ENCODE results near the gene INPP5A. TPM values are rescaled to one million over a fixed set of nuclear protein-coding genes. Genes with fewer than 3 reads are reported as not detected.

INPP5A gene
- total and polyA plus RNA-seq, 2 of the 13 experiments (the other 11 are each of a cell fraction or from before 2014, with no cell fraction given): 17.5 to 37.9 TPM

- in situ Hi-C loops (cut with HindIII; ENCODE audit: extremely low pct_ligation_motif_present, low pct_unique_long_range_greater_than_20kb) (no loop called here), intact Hi-C loops (cut with micrococcal nuclease; ENCODE audit: unreplicated experiment) (no loop called here)
- TF ChIP-seq SAFB2 (CRISPR knock-in tag; IDR thresholded peaks at IDR 0.05; ENCODE audit: borderline replicate concordance, low read depth): no peak
- no peak for TF ChIP-seq KDM5B (CRISPR knock-in tag; IDR thresholded peaks at IDR 0.05; ENCODE audit: borderline replicate concordance)
- no peak for TF ChIP-seq SKI (IDR thresholded peaks at IDR 0.05; ENCODE audit: partially characterized antibody)
- no peak for TF ChIP-seq ZNF496 (CRISPR knock-in tag; IDR thresholded peaks at IDR 0.05; ENCODE audit: insufficient replicate concordance)
- no peak for TF ChIP-seq ZNF777 (CRISPR knock-in tag; IDR thresholded peaks at IDR 0.05)
- no peak for TF ChIP-seq MTF1 (CRISPR knock-in tag; IDR thresholded peaks at IDR 0.05)
- no peak for TF ChIP-seq ZNF800 (CRISPR knock-in tag; IDR thresholded peaks at IDR 0.05)
- TF ChIP-seq ZNF512 (CRISPR knock-in tag; IDR thresholded peaks at IDR 0.05): no peak
- TF ChIP-seq TAF15 (IDR thresholded peaks at IDR 0.05; ENCODE audit: low read depth, low read length, poor library complexity, severe bottlenecking): no peak
- no peak for TF ChIP-seq PCBP1 (IDR thresholded peaks at IDR 0.05; ENCODE audit: borderline replicate concordance, low read depth, low read length)
- no peak for TF ChIP-seq GLMP (CRISPR knock-in tag; IDR thresholded peaks at IDR 0.05; ENCODE audit: borderline replicate concordance)
- no peak for TF ChIP-seq ZNF205 (CRISPR knock-in tag; IDR thresholded peaks at IDR 0.05)
- TF ChIP-seq ELF1 (CRISPR knock-in tag; IDR thresholded peaks at IDR 0.05): no peak
- H3K79me2 ChIP-seq (ENCODE audit: insufficient read depth, low read length): no peaks in the 10 kb centered on the region
- POLR2A ChIA-PET: no interaction called here
- BruUV-seq (replicated peaks): no TSS peak
- H3K9me3 ChIP-seq (ENCODE audit: low read length): peaks cover 17% of the 10 kb centered on the region
- ATAC-seq: no peak
- H3K36me3 ChIP-seq (replicated peaks in 1 of 2; ENCODE audit: control insufficient read depth in 1 of 2, insufficient read depth in 2 of 2, low read length in 2 of 2): no peaks in the 10 kb centered on the region
- no peaks in the 10 kb centered on the region for H3K4me1 ChIP-seq (ENCODE audit: insufficient read depth, low read length)
- H3K27me3 ChIP-seq (ENCODE audit: control insufficient read depth in 1 of 2, insufficient read depth in 2 of 2, low read length in 2 of 2): no peaks in the 10 kb centered on the region
- H3K4me2 ChIP-seq (ENCODE audit: low read depth, low read length): no peak overlapping the region
- no peak overlapping the region for H2AFZ ChIP-seq (ENCODE audit: low read length)
- FAIRE-seq: no peak
- no peak for DNase-seq (ENCODE audit: low spot score)
- no peaks in the 10 kb centered on the region for H4K20me1 ChIP-seq (ENCODE audit: insufficient read depth, low read length)
- H3K9ac ChIP-seq (ENCODE audit: insufficient read depth, low read depth, low read length): no peak overlapping the region
- 95% methylated on average over 28 of the region's 31 CpGs for WGBS (ENCODE audit: low lambda C conversion rate)
- no peak overlapping the region for H3K27ac ChIP-seq (ENCODE audit: extremely low read length, insufficient read depth, low read length)
- no peak overlapping the region for H3K4me3 ChIP-seq (replicated peaks in 1 of 3; ENCODE audit: insufficient read depth in 1 of 3, low read depth in 2 of 3, low read length in 3 of 3)
- CTCF ChIA-PET (ENCODE audit: low intra/inter-chr PET ratio, low total read pairs): no interaction called here
Observed at GRCh38 chr10:132624061-132624846, 86.7 kb downstream of the INPP5A start.

All from HepG2 (cell line).